Smooth muscle cell (in vitro differentiated cells): Measurements from ENCODE around the gene PCNX4. TPM values are rescaled to one million over a fixed set of nuclear protein-coding genes. Genes with fewer than 3 reads are reported as not detected.

Experiments
- DNase-seq: peaks from one replicate; lab custom pipeline; 2025; ENCODE audit not compliant: unreplicated experiment; lab: John Stamatoyannopoulos, UW
- H2AFZ ChIP-seq: fragments of 200-600 bp; sonication (generic); 2 replicates; pipeline ENCODE4 v1.6.0; 2016; ENCODE audit warnings: antibody characterized with exemption, low read depth, mild to moderate bottlenecking
- H3F3A ChIP-seq: fragments of 200-600 bp; sonication (generic); 2 replicates; pipeline ENCODE4 v1.6.0; 2017; ENCODE audit warnings: antibody characterized with exemption, low read depth
- H3K27ac ChIP-seq: fragments of 200-600 bp; sonication (generic); 2 replicates; pipeline ENCODE4 v1.5.1; 2016; ENCODE audit warnings: low read depth, mild to moderate bottlenecking
- H3K27me3 ChIP-seq: fragments of 200-600 bp; sonication (generic); 2 replicates; pipeline ENCODE4 v1.6.1; 2016; ENCODE audit warnings: low read depth, mild to moderate bottlenecking
- H3K36me3 ChIP-seq: fragments of 200-600 bp; sonication (generic); 2 replicates; pipeline ENCODE4 v1.5.1; 2016; ENCODE audit warnings: low read depth
- H3K4me1 ChIP-seq: fragments of 200-600 bp; sonication (generic); 2 replicates; pipeline ENCODE4 v1.5.1; 2016; ENCODE audit warnings: low read depth
- H3K4me2 ChIP-seq: fragments of 200-600 bp; sonication (generic); 2 replicates; pipeline ENCODE4 v1.6.0; 2016; ENCODE audit warnings: mild to moderate bottlenecking
- H3K4me3 ChIP-seq: fragments of 200-600 bp; sonication (generic); 2 replicates; pipeline ENCODE4 v1.5.1; 2016; ENCODE audit warnings: mild to moderate bottlenecking
- H3K79me2 ChIP-seq: fragments of 200-600 bp; sonication (generic); 2 replicates; pipeline ENCODE4 v1.6.0; 2016; ENCODE audit warnings: low read depth, mild to moderate bottlenecking
- H3K9ac ChIP-seq: fragments of 200-600 bp; sonication (generic); 2 replicates; pipeline ENCODE4 v1.6.0; 2016; ENCODE audit warnings: low read depth
- H3K9me3 ChIP-seq: fragments of 200-600 bp; sonication (generic); replicated peaks from 2 replicates; pipeline ENCODE4 v1.5.1; 2016; ENCODE audit warnings: low read depth
- H4K20me1 ChIP-seq: fragments of 200-600 bp; sonication (generic); 2 replicates; pipeline ENCODE4 v1.6.0; 2016; ENCODE audit warnings: low read depth
- CTCF ChIP-seq: fragments of 200-600 bp; sonication (generic); IDR thresholded peaks from 2 replicates; pipeline ENCODE4 v1.5.1; 2017; ENCODE audit warnings: borderline replicate concordance, mild to moderate bottlenecking, antibody characterized with exemption; ENCODE audit not compliant: insufficient read depth, poor library complexity, severe bottlenecking
- WGBS: methylation state at CpG from one replicate; pipeline ENCODE4 v1.1.7; 2016; ENCODE audit warnings: low lambda C conversion rate; 5-methylcytosine and 5-hydroxymethylcytosine counted together
- polyA plus RNA-seq: library from polyadenylated mRNA; unstranded; fragments of >200 nt; fragmentation: Nextera tagmentation; extraction: Ambion mirVana; gene quantifications from 2 replicates; pipeline ENCODE4 v1.2.1, GENCODE V29; 2016
- total RNA-seq: library from RNA; depleted of rRNA; stranded (reverse); fragments of >200 nt; gene quantifications from 2 replicates; pipeline ENCODE4 v1.2.3, GENCODE V29; 2014

Gene PCNX4
- total and polyA plus RNA-seq, 2 experiments from 2014 or later: 28.2 to 93.9 TPM

GRCh38 chr14:60189923-60190840, 98.5 kb downstream of the PCNX4 start:
- 74% methylated on average over 4 of the region's 4 CpGs for WGBS
- Histone ChIP-seq H2AFZ (no peak overlapping the region), H3K4me3 (no peak overlapping the region), H4K20me1 (no peaks in the 10 kb centered on the region), H3K79me2 (no peaks in the 10 kb centered on the region), H3K9me3 (no peaks in the 10 kb centered on the region), H3F3A (no peaks in the 10 kb centered on the region), H3K36me3 (no peaks in the 10 kb centered on the region), H3K27me3 (no peaks in the 10 kb centered on the region), H3K4me1 (no peaks in the 10 kb centered on the region), H3K9ac (no peak overlapping the region), H3K27ac (no peak overlapping the region), H3K4me2 (no peak overlapping the region)
- no peak for TF ChIP-seq CTCF
- no peak for DNase-seq

- TF ChIP-seq CTCF: no peak
- H3K79me2 ChIP-seq: no peaks in the 10 kb centered on the region
- no peak overlapping the region for H3K9ac ChIP-seq
- H3F3A ChIP-seq: no peaks in the 10 kb centered on the region
- H3K4me1 ChIP-seq: no peaks in the 10 kb centered on the region
- no peaks in the 10 kb centered on the region for H3K36me3 ChIP-seq
- no peak overlapping the region for H3K27ac ChIP-seq
- no peak overlapping the region for H3K4me3 ChIP-seq
- H2AFZ ChIP-seq: no peak overlapping the region
- H3K9me3 ChIP-seq: no peaks in the 10 kb centered on the region
- H3K27me3 ChIP-seq: no peaks in the 10 kb centered on the region
- H4K20me1 ChIP-seq: no peaks in the 10 kb centered on the region
- DNase-seq: no peak
- 89% methylated on average over 5 of the region's 5 CpGs for WGBS
- H3K4me2 ChIP-seq: no peak overlapping the region
Observed at GRCh38 chr14:60195179-60195810, 103.6 kb downstream of the PCNX4 start.

- no peaks in the 10 kb centered on the region for H3F3A ChIP-seq
- no peaks in the 10 kb centered on the region for H3K27me3 ChIP-seq
- no peak for DNase-seq
- no peak overlapping the region for H2AFZ ChIP-seq
- no peak overlapping the region for H3K27ac ChIP-seq
- no peak overlapping the region for H3K4me3 ChIP-seq
- H3K9me3 ChIP-seq: no peaks in the 10 kb centered on the region
- no peaks in the 10 kb centered on the region for H3K36me3 ChIP-seq
- TF ChIP-seq CTCF: no peak
- WGBS: 64% methylated on average over 2 of the region's 2 CpGs
- H4K20me1 ChIP-seq: no peaks in the 10 kb centered on the region
- H3K9ac ChIP-seq: no peak overlapping the region
- H3K4me1 ChIP-seq: no peaks in the 10 kb centered on the region
- no peaks in the 10 kb centered on the region for H3K79me2 ChIP-seq
- no peak overlapping the region for H3K4me2 ChIP-seq
Observed at GRCh38 chr14:60196291-60196690, 104.6 kb downstream of the PCNX4 start.
